ENCODE results near the gene BARX1.

BARX1 gene

DNA sequence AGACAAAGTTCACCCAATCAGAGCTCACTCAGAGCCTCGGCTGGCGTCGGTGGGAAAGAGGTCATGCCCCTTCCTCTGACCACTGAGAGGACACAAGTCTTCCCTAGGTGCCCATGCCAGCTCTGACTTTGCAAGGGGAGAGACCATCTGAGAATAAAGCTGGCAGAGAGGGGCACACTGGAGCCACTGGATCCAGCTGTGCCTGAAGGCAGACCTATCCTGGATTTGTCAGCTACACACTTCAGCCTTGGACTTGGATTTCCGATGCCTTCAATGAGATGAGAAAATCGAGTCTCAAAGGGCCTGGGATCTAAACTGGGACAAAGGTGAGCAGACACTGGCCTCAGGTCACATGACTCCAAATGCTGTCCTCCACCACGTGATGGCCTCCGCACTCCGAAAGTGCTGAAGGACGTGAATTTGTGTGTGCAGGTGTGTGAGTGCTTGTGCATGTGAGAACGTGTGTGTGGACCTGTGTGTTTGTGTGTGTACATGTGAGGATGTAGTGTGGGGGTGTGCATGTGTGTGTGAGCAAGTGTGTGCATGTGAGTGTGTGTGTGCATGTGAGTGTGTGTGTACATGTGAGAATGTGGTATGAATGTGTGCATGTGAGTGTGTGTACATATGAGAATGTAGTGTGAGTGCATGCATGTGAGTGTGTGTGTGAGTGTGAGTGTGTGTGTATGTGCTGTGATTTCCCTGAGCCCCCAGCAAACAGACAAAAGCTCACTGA is 37.9 kb downstream of the BARX1 start:
- DNase-seq (ENCODE audit: low read depth), result no peak

DNA sequence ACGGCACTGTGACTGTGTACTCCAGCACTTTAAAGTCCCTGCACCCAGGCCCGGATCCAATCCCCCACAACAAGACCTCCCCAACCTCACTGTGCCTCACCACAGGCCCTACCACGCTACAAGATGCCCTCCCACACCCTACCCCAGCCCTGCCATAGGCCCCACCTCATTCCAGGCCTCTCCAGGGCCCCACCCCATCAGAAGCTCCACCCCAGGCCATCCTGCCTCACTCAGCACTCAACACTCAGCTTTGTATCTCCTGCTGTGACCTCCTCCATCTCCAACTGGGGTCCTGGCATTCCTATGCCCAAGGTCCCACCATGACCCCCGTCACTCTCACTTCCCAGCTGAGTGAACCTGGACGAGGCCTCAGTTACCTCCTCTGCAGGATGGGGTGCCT is 38.8 kb downstream of the BARX1 start:
- no peak for DNase-seq (ENCODE audit: low read depth)

DNA sequence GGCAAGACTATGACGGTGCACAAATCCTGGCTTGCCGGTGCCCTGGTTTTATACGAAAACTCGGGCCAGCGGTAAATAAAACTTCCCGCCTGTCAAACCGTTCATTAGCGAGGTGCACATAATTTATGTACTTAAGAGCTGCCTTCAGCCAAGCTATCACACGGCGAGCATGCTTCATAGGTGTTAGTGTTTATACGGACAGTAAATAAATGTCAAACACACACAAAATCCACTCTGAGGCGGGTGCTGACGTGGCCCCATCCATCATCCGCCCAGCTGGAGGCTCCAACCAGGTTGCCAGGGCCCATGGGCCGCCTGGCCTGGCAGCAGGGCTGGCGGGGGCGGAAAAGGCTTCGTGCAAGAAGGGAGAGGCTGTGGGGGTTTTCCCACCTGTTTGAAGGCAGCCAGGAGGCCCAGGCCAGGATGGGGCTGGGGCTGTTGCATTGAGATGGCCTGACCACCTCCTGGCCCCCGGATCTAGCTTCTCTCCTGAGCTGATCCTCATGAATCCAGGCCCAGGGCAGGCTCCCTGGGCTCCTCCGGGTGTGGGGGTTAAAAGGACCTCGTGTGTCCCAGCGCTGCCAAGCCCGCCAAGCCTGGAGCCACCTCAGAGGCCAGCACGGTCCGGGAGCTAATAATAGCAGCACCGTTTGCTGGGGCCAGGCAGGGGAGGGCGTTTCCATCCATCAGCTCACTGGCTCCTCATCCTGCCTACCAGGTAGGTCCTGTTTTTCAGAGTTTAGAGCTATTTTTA is 43.2 kb downstream of the BARX1 start:
- no peak for DNase-seq (ENCODE audit: low read depth)

DNA sequence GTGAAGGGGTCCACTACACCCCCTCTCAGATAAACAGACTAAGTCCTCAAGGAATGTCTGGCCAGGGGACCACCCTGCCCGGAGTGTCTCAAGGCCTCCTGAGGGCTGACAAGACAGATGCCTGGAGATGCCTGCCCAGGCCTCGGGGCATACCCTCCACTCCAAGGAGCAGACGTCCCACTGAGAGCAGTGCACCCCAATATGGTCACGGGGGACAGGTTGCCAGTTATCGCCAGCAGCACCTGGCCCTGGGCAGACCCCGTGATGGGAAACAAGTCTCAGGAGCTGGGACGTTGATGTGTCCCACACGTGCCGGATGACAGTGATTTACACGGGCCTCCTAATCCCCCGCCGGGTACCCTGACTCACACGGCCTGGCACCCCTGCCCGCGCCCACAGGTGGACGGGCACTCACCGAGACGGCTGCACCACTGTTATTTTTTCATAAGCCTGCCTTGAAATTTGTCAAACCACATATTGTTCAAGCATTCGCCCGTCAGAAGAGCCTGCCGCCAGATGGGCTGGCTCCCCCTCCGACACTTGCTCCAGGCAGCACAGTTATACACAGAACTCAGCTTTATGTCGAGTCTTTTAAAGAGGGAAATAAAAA is 43.9 kb downstream of the BARX1 start:
- no peak for DNase-seq (ENCODE audit: low read depth)

DNA sequence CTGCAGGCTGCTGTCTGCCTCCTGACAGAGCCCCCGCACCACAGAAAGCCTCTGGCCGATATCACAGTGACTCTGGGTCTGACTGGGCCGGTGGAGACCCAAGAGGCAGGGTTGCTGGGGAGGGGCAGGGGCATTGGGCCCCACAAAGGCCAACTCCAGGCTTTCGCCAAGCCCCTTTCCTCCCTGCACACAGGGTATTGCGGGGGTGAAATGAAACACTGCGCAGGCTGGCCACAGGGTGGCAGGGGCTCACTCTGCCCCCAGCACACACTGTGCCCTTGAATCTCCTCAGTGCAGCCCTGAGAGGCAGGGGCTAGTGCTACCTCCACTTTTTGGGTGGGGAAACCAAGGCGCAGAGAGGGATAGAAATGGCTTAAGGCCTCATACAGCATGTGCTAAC is 44.6 kb downstream of the BARX1 start:
- no peak for DNase-seq (ENCODE audit: low read depth)

DNA sequence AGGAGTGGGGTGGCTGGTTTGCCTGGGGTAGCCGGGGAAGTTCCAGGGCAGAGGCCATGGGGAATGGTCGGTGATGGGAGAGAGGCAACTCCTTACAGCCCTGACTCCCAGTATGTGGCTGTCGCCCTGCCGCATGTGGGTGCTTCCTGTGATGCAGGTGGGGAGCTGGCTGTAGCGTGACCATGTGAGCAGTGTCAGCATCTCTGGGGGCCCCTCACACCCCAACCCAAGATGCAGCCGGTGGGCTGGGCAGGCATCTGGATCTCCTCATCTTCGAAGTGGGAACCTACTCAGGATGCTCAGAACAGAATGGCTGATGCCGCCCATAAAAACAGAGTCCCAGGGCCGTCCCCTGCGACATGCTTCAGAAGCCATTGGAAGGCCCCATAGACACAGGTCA is 45.0 kb downstream of the BARX1 start:
- DNase-seq (ENCODE audit: low read depth), result no peak

DNA sequence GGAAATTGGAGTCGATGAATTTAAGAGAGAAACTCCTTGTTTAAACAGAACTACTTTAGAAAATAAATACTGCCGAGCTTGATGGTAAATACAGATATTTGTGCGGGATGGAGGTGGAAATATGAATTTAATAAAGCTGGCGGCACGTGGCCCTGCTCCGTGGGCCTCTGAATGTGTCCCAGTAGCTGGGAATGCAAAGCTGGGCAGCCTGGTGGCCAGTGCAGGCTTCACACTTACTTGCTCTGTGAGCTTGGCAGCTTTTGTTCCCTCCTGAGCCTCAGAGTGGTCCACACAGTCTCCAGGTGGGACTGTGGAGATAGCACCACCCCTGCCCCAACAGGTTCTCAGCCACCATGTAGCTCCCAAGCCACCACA is 45.9 kb downstream of the BARX1 start:
- no peak for DNase-seq (ENCODE audit: low read depth)

DNA sequence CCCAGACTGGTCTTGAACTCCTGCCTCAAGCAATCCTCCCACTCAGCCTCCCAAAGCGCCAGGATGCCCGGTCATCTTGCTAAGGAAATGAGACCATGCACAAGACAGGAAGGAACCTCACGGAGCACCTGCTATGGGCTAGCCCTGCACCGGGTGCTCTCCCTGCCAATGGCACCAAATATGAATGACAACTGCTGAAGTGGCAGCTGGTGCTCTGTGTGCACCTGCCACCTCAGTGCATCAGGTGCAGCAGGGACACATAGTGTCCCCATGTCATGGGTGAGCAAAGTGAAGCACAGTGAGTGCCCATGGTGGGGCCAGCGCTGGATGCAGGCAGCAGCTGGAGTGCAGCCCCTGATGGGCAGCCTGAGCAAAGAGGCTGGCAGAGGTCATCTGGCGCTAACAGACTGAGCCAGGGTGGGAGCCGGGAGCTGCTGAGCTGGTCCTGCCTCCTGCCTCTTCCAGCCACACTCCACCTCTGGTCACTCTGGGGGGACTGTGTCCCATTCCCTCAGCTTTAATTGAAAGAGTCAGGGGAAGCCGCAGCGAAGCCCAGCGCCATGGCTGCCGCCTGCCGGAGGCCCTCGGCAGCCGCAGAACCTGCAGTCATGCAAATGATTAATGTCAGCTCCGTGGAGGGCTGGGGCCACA is 46.4 kb downstream of the BARX1 start:
- DNase-seq (ENCODE audit: low read depth), result no peak

DNA sequence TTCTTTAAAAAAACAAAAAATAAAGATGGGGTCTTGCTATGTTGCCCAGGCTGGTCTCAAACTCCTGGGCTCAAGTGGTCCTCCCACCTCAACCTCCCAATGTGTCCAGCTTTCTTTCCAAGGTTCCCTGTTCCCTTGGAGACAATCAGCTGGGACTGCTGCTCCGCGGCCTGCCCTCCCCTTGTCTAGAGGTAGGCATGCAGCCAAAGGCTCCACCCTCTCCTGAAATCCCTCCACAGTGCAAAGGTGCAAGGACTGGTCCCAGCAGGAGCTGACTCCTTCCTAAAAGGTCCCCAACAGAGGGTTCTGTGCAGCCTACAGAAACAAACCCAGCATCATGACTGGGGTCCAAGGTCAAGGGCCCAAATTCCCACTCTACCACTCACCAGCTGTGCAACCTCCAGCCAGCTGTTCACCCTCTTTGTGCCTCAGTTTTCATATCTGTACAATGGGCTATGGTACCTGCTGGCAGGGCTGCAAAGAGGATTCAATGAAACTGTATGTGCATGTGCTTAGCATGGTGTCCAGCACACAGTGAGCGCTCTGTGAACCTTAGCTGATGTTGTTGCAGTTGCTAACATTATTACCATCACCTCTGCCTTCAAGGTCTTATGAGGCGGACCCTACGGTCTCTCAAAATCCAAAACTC is 47.5 kb downstream of the BARX1 start:
- no peak for DNase-seq (ENCODE audit: low read depth)

DNA sequence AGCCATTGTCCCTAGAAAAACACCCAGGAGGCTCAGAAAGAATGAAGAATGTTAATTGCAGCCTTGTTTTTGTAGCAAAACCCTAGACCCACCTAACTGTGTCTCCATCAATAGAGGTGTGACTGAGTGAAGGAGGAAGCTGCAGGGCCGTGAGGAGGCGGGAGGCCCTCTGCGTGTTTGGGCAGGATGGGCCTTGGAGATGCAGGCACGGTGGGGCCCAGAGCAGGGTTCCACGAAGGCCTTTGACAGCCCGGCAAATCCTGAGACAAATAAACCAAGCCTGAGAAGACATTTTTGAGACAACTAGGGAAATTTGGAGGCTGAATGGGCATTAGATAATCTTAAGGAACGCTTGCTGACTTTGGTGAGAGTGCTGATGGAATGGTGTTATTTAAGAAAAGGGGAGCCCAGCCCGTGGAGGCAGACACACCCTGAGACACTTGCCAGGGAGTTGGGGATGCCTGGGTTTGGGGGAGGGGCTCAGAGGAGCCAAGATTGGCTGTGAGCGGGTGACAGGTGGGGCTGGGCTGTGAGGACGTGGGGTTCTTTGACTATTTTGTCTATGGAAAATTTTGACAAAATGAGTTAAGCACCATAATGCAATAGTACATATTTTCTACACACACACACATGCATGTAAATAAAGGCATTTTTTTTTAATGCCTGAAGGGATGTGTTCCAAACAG is 48.8 kb downstream of the BARX1 start:
- no peak for DNase-seq (ENCODE audit: low read depth)

DNA sequence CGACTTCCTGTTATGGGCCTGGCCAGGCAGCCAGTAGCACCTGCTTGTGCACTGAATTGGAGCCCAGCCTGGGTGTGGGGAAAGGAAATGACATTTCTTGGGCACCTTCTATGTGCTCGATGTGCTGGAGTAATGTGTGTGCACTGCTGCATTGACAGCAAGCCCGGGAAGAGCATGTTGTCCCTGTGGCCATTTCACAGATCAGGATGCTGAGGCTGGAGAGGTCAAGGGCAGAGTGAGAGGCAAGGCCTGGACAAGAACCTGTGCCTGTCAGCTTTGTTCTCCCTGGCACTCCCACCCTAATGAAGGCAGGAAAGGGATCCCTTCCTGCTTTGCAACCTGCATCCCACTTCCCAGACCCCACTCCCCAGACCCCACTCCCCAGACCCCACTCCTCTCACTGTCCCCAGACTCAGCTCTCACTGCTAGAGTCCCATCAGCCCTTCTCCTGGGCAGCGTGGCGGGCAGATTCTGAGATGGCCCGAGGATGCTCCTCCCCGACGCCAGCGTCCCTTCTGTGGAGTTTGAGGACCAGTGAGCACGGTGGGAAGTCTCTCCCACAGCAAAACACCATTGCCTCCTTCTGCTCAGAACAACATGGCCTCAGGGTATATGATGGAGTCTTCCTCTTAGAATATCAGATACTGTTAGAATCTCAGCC is 49.6 kb downstream of the BARX1 start:
- DNase-seq (ENCODE audit: low read depth), result no peak

DNA sequence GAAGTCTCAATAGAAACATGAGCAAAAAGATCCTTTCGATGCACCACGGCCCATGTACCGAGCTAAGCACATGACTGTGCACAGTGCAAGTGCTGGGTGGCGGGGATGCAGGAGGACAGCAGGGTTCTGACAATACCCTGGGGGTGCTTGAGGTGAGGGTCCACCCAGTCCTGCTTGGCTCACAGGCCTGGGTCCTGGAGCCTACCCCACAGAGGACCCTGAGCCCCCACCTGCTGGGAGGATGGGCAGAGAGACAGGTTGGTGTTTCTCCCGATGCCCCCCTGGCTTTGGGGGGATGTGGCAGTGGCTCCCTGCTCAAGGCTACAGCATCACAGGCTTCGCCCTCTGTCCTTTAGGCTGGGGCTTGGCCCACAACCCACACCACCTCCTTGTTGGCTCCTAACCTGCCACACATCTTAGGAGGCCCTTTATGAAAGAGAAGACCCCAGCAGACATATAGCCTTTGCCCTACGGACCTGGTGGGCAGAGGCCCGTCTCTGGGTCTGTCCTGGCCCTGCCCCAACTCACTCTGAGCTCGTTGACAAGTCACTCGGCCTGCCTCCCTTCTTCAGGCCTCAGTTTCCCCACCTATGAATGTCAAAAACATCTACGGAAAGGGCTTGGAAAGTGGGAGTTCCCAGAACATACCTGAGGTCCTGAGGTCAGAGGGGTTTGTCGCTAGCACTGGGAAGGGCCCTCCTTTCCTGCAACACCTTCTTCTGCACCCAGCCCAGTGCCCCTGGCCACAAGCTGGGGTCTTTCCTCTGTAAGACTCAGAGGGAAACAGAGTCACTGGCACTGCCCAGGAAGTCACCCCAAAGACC is 50.3 kb downstream of the BARX1 start:
- DNase-seq (ENCODE audit: low read depth), result no peak

DNA sequence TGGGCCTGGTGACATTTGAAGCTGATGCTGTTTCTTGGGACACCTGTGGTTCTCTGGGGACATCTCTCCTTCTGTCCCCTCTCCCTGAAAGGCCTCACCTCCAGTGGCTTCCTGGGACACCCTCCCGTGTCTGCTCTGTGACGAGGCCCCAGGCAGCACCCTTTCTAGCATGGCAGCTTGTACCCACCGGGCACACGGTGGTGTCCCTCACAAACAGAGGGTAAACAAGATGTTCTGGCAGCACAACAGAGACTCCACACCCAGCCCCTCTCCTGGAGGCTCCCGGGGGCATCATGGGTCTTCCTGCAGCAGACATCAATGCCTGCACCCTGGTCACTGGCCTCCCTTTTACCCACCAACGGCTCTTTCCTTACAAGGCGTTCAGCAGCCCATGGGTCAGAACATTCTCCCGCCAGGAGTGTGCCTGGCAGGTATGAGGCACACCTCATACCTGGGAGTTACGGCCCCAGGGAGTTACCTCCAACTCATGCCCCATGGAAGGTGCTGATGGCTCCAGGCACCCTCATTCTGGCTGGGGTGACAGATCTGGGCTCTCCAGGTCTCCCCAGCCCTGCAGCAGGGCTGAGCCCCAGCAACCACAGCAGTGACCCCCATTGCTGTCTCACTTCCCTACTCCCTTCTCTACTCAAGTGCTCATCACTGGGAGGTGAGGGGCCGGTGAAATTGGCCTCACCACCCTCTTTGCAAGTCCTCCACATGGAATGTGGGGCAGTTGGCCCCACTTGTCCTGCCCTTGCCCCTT is 51.1 kb downstream of the BARX1 start:
- no peak for DNase-seq (ENCODE audit: low read depth)

DNA sequence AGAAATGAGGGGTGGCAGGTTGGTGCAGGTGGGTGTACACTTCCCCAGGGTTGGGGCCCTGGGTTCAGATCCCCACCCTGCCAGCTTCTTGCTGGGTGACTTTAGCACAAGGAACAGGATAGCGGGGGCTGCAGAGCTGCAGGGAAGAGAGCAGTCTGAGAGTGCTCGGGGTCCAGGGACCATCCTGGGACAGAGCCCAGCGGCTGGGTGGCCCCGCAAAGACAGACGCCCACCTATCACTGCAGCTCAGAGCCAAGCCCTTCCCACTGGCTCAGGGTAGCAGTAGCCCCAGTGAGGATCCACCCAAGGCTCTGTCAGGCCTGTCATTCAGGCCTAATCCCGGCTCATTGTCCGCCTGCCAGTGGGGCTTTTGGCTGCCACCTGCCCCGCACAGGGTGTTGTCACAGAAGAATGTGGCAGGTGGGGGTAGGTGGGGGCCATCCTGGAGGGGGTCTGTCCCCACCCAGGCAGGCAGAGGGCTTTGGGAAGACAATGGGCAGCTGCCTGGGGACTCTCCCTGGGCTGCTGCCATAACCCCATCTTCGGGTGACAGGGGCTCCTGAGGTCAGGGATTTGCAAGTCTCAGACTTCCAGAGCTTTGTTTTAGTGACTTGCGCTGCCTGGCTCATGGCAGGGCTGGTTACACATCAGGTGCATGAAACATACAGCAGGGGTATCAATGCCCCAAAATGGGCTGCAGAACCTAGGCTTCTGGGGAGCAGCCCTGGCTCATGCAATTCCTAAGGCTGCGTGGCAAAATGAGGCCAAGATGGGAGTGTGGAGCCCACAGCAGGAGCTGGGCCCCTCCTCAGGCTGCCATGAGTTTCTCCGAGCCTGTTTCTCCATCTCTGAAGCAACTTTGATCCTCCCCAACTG is 52.1 kb downstream of the BARX1 start:
- no peak for DNase-seq (ENCODE audit: low read depth)

DNA sequence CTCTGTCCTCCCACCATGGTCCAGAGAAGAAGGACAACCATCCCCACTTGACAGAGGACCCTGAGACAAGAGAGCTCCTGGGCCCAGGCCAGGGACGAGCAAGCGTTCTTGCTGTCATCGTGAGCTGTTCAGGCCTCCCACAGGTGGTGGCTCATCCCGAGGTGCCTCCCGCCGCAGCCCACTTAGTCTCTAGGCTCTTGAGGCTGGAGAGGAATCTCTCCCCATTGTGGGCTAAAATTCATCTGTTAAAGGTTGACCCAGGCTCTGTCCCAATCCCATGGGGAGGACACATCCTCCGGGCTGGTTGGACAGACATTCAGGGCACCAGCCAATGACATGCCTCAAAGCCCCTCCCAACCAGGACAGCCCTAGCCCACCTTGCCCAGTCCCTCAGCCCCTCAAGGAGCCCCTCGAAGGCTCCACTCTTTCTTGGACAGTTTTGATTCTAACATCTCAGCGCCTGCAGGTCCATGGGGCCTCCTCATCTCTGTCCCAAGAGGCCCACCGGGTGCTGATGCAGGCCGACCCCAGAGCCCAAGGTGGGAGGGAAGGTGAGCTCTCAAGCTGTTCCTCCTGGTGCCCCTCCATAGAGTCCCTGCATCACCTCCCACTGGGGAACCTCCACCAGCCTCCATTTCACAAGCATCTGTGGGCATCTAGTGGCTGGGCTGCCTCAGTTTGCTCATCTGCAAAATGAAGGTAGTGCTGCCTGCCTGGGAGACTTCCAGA is 52.9 kb downstream of the BARX1 start:
- no peak for DNase-seq (ENCODE audit: low read depth)
